Central memory CD4-positive, alpha-beta T cell (primary cell): ENCODE results near the gene MCF2L.

Source experiments
- DNase-seq: peaks from one replicate; pipeline ENCODE4 v3.0.0; 2022

The MCF2L gene

GRCh38 chr13:112982281-112983041, 13.4 kb downstream of the MCF2L start:
- DNase-seq, result no peak

- no peak for DNase-seq
Observed at GRCh38 chr13:112983042-112983305, 14.0 kb downstream of the MCF2L start.

- DNase-seq, result no peak
Observed at GRCh38 chr13:112983428-112984196, 14.6 kb downstream of the MCF2L start.

- no peak for DNase-seq
Observed at GRCh38 chr13:112984501-112984900, 15.5 kb downstream of the MCF2L start.

GRCh38 chr13:112984954-112985802, 16.2 kb downstream of the MCF2L start:
- no peak for DNase-seq

- DNase-seq, result no peak
Observed at GRCh38 chr13:112985803-112986408, 16.9 kb downstream of the MCF2L start.

GRCh38 chr13:112986470-112986869, 17.5 kb downstream of the MCF2L start:
- no peak for DNase-seq

- no peak for DNase-seq
Observed at GRCh38 chr13:112986946-112987681, 18.1 kb downstream of the MCF2L start.

- DNase-seq, result no peak
Observed at GRCh38 chr13:112987682-112988024, 18.6 kb downstream of the MCF2L start.

- DNase-seq, result no peak
Observed at GRCh38 chr13:112990783-112991182, 21.8 kb downstream of the MCF2L start.

- no peak for DNase-seq
Observed at GRCh38 chr13:112991609-112992008, 22.6 kb downstream of the MCF2L start.

GRCh38 chr13:112992931-112993680, 24.1 kb downstream of the MCF2L start:
- DNase-seq, result no peak

GRCh38 chr13:112994084-112994780, 25.2 kb downstream of the MCF2L start:
- DNase-seq, result no peak

- DNase-seq, result no peak
Observed at GRCh38 chr13:112994781-112995355, 25.9 kb downstream of the MCF2L start.

- no peak for DNase-seq
Observed at GRCh38 chr13:112995395-112996191, 26.6 kb downstream of the MCF2L start.

GRCh38 chr13:112996671-112997091, 27.7 kb downstream of the MCF2L start:
- DNase-seq, result no peak

- DNase-seq, result no peak
Observed at GRCh38 chr13:112997188-112998130, 28.4 kb downstream of the MCF2L start.

GRCh38 chr13:112998521-112999280, 29.7 kb downstream of the MCF2L start:
- no peak for DNase-seq
